Measurements from ENCODE around the gene PCBP2.
A peak's percentile ranks its signal among the peaks of the same experiment; 100 is the strongest.

Gene PCBP2

DNA sequence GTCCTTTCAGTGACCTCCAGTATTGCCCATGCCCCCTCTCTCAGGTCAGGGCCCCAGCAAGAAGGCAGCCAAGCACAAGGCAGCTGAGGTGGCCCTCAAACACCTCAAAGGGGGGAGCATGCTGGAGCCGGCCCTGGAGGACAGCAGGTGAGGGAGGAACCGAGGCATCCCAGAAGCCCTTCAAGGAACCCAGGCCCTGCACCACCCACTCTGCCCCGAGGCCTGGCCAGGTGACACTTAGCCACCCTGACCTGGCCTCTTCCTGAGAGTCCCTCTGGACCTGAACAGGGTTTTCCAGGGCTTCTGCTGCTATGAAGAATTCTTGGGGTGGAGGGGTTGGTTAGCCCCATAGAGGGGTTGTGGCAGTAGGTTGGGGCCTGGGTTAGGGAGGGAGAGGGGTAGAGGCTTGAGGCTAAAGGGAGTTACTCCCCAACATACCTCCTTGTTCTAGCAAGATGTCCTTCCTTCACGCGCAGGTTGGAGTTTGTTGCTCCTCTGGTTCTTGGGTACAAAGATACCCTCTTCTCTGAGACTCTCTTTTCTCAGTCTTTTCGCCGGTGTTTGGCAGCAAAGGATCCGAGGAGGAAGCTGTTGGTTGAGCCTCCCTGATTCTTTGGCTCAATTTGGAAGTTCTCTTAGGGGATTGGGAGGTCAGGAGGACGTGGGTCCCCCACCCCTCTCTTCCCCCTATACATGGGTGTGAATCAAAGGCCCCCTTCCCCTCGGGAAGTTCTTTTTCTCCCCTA is 51.3 kb downstream of the PCBP2 start:
- in situ Hi-C loops (cut with MboI; ENCODE audit: low pct_unique_long_range_greater_than_20kb, low sequenced_read_pairs) = no loop called here
- DNase-seq = no peak

DNA sequence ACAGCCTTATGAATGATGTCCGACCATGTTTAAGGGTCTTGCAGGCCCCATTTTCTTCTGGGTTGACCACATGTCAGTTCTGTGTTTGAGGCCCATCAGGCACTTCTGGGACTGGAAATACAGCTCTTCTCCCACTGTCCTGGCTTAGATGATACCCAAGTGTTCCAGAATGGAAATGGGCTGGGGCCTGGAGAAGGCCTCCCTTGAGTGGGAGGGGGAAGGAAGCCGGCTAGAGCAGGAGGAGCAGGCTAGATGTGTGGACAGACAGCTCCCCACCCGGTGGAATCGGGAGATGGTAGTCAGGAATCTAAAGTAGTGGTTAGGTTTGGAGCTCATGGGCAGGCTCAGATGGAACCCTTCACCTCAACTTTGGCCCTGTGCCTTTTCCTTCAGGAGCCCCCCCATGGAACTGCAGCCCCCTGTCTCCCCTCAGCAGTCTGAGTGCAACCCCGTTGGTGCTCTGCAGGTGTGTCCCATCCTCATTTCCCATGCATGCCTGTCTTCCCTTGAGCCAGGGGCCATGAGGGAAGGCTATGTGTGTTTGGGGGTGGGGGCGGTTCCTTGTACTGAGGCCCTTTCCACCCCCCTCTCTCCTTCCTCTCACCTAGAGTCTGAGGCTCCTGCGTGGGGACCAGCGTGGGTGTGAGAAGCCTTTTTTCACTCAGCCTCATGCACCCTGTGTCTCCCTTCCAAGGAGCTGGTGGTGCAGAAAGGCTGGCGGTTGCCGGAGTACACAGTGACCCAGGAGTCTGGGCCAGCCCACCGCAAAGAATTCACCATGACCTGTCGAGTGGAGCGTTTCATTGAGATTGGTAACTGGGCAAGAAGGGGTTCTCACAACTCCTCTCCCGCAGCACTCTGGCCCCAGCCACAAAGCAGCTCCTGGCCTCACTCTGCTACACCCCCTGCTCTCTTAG is 52.4 kb downstream of the PCBP2 start:
- DNase-seq = no peak
- in situ Hi-C loops (cut with MboI; ENCODE audit: low pct_unique_long_range_greater_than_20kb, low sequenced_read_pairs) = no loop called here

DNA sequence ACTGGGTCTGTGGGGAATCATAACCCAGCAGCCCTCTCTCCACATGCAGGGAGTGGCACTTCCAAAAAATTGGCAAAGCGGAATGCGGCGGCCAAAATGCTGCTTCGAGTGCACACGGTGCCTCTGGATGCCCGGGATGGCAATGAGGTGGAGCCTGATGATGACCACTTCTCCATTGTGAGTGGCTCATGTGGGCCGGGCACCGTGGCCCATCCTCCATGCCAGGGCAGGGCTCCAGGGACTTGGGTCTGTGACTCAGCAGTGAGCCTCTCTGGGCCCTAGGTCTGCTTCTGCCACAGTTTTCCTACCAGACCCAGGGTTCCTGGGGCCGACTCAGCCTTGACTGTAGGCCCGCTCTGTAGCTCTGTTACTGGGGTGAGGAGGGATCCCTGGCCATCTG is 53.2 kb downstream of the PCBP2 start:
- in situ Hi-C loops (cut with MboI; ENCODE audit: low pct_unique_long_range_greater_than_20kb, low sequenced_read_pairs) = no loop called here
- DNase-seq = no peak

DNA sequence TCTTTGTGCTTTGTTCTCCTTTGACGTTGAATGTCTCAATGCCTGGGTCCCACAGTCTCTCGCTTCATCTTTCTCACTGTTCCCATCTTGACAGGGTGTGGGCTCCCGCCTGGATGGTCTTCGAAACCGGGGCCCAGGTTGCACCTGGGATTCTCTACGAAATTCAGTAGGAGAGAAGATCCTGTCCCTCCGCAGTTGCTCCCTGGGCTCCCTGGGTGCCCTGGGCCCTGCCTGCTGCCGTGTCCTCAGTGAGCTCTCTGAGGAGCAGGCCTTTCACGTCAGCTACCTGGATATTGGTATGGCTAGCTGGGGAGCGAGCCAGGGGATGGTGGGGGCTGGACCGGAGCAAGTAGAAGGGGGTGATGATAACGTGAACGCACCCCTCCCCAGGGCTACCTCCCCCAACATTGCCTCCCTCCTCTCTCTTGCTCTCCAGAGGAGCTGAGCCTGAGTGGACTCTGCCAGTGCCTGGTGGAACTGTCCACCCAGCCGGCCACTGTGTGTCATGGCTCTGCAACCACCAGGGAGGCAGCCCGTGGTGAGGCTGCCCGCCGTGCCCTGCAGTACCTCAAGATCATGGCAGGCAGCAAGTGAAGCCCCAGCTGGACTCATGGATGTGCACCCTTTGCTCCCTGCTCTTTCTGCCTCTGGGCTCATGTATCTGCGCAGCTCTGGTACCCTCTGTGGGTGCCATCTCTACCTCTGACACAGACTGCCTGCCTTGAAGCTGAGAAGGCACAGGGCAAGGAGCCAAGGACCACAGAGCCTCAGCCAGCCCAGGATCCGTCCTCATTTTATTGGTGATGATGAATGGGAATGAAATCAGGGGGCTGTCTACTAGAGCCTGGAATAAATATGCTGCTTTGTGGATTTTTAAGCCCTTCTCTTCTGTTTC is 53.9 kb downstream of the PCBP2 start:
- DNase-seq = no peak
- in situ Hi-C loops (cut with MboI; ENCODE audit: low pct_unique_long_range_greater_than_20kb, low sequenced_read_pairs) = no loop called here

DNA sequence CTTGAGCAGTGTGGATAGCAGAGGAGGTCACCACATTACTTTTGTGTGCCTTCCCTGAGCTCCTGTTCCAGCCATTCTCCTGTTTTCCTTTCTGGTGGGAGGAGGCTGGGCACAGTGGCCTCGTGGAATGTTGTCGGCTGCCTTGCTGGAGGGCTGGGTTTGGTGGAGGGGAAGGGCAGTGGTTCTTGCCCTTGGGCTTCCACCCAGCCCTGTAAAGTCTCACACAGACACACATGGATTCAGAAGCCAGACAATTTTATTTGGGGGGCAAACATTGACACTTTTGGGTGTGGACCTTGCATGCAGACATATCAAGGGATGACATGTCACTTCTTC is 54.5 kb downstream of the PCBP2 start:
- in situ Hi-C loops (cut with MboI; ENCODE audit: low pct_unique_long_range_greater_than_20kb, low sequenced_read_pairs) = no loop called here
- DNase-seq = no peak

DNA sequence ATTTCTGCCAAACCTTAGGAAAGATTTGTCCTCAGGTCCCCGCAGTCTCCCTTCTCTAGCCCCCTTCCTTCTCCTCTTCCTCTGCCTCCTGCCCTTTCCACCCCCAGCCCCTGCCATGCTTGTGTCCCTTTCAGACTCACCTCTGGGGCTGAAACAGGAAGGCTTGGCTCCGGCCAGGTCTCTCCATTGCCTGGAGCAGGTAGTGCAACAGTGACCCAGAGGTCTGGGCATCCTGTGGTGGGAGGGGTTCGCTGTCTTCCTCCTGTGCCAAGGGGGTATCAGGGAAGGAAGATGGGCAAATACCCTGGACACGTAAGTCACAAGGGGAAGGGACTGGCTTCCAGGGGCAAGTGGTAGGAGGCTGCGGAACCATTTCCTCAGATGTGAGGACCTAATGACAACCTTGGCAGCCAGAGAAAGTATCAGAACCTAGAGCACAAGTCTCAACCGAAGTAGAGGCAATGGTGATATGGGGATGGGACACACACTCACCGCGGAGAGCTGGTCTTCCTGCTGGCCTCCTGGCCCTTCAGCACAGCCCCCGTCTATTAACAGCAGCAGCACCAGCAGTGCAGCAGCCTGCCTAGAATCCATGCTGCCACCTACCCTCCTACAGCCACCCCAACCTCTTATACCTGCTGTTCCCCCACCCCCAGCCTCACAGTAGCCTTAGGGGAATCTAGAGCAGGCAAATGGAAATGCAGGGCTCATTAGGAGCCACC is 55.1 kb downstream of the PCBP2 start, which contains the start of gene NPFF:
TSS of gene NPFF (minus strand) at position 604 of the 722 bp plus-strand sequence. CDS start at position 594, 10 bp downstream.
- in situ Hi-C loops (cut with MboI; ENCODE audit: low pct_unique_long_range_greater_than_20kb, low sequenced_read_pairs) = no loop called here
- DNase-seq = no peak

DNA sequence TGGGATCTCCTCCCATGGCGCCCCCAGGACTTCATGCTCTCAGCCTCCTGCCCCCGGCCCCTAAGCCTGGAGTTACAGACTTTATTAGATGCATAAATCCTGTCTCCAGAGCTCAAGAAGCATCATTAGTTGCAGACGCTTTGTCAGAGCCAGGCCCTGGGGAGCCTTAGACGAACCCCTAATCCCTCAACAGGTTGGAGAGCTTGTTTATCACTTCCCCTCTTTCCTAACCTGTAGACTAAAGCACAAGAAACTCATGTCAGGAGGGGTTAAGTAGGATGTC is 55.6 kb downstream of the PCBP2 start:
- no peak for DNase-seq
- in situ Hi-C loops (cut with MboI; ENCODE audit: low pct_unique_long_range_greater_than_20kb, low sequenced_read_pairs) = no loop called here

DNA sequence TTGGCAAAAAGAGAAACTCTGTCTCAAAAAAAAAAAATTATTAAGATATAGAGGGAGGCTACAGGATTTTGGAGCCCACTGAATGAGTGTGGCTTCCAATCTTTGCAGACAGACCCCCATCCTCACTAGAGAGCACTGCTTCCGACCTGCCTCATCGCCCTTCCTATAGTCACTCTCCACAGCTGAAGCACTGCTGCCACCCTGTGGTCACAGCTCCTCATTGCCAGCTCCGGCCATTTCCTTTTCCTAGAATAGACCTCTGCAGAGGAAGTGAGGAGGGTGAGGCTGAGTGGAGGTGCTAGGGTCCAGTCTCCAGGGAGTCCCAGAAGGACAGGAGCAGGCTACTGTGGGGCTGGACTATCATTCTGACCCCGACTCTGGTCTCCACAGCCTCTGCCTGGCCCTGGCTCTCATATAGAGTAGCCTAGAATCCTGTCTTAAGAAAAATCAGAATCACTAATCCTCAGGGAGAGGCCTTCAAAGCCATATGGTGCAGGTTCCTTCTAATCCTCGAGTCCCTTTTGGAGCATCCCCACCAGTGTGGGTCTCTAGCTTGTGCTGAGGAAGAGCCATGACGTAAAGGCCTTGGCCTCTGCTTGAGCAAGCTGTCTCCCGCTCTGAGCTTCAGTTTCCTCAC is 56.8 kb downstream of the PCBP2 start:
- peak; percentile 95 for DNase-seq
- in situ Hi-C loops (cut with MboI; ENCODE audit: low pct_unique_long_range_greater_than_20kb, low sequenced_read_pairs) = no loop called here

DNA sequence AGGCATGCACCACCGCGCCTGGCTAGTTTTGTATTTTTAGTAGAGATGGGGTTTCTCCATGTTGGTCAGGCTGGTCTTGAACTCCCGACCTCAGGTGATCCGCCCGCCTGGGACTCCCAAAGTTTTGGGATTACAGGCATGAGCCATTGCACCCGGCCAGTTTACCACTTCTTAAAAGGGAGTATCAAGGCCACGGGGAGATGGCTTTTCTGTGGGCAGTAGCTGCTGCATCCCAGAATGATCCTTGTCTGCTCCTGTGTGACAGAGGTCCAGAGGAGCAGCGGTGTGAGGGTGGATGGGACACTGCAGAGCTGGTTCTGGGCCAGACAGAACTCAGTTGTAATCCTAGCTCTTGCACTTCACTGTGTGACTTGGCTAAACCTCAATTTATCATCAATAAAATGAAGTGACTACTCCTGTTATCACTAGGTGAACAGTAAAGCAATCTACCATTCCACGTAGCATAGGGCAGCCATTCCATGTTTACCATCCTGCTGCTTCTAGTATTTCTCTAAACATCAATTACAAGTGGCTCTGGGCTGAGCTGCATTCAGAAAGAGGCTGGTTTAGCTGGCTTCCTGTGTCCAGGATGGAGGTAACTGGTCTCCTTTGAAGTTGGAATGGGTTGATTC is 58.4 kb downstream of the PCBP2 start:
- DNase-seq = no peak
- in situ Hi-C loops (cut with MboI; ENCODE audit: low pct_unique_long_range_greater_than_20kb, low sequenced_read_pairs) = no loop called here

DNA sequence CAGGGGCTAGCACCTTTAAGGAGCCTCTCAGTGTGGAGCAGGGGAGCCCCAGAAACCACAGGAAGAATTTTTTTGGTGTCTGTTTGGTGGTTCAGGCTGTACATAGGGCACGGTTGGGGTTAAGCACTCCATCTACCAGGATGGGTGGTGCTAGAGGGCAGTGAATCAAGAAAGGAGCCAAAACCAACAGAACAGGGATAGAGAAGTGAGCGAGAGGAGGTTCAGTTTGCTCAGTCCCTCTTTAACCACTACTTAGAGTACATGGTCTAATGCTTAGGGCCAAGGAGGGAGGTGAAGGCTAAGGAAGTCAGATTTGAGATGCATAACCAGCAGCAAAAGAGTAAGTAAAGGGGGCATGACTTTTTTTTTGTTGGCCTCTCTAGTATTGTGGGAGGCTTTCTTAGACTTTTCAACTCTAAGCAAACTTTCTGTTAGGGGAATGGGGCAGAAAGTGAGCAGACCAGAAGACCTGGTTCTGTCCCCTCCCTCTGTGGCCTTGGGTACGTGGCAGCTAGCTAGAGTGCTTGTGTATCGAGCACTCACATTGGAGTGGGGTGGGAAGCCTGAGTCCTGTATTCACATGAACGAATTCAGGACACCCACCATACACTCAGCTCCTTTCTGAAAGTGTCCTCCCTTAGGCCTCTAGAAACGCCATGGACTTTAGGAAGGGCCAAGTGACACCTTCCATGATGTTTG is 62.0 kb downstream of the PCBP2 start:
- in situ Hi-C loops (cut with MboI; ENCODE audit: low pct_unique_long_range_greater_than_20kb, low sequenced_read_pairs) = no loop called here
- DNase-seq = no peak

DNA sequence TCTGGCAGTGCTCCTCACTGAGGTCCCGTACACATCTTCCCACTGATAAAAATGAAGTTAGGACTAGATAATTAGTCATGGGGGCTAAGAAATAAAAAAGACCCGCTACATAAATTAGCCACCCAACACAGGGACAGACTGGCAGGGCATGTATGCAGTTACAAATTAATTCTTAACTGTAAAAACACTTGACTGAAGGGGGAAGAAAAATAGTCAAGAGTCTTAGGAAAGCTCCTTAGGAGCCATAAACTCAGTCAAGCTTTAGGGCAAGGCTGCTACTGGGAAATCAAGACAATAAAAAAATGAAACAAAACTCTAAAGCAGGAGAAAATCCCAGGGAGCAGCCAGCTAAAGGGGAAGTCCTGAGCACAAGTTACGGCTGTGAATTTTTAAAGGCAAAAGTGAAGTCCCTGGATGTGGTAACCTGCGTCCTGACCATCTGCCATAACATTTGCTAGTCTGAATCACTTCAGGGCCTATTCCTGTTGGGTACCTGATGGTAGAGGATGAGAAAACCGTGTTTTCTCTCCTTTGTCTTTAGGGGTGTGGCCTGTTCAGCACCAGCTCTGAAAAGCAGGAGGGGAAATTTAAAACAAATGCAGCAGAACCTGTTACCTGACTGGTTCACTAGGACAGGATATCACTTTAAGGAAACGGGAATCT is 62.9 kb downstream of the PCBP2 start:
- in situ Hi-C loops (cut with MboI; ENCODE audit: low pct_unique_long_range_greater_than_20kb, low sequenced_read_pairs) = no loop called here
- no peak for DNase-seq

DNA sequence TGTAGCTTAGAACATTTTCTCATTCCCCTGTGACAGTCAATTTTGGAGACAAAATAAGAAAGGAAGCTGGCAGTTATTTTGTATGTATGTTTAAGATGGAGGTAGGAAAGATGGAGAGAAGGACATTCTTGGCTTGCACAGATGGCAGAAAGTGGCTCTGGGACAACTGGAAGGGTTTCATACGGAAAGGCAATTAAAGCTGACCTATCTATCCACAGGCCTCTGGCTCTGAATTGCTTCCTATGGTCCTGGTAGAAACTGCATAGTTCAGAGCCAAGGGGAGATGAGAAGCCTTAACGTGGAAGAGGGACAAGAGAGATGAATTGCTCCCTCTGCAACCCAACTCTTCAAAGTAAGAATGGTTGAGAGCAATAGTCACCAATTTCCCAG is 63.4 kb downstream of the PCBP2 start:
- in situ Hi-C loops (cut with MboI; ENCODE audit: low pct_unique_long_range_greater_than_20kb, low sequenced_read_pairs) = no loop called here
- no peak for DNase-seq

DNA sequence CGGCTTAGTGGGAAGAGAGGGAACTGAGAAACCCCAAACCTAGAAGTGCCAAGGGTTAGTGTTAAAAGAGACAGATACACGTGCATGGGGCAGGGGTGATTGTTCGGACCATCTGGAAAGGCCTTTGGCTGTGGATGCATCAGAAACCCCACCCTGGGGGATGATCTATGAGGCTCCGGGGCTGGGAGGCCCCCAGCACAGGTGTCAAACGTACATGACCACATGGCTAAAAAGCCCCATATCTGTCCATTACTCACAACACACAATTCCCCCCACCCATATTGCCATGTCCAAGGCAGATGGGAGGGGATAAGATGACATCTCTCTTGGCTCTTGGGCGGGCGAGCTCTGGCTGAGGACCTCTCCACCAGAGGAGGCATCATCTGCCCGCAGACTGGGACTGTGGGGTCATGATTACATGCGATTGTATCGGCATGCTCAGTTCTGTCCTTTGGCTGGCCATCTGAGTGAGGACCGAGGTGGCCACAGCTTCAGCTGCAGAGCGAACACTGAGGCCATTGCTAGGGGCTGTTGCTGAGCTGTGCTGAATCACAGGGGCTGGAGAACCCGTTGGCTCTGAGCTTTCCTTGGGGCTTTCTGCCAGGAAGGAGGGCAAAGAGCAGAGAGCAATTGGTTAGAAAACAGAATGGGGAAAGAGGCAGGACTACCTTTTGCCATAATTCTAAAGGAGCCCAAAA is 65.0 kb downstream of the PCBP2 start:
- no peak for DNase-seq
- in situ Hi-C loops (cut with MboI; ENCODE audit: low pct_unique_long_range_greater_than_20kb, low sequenced_read_pairs) = no loop called here

DNA sequence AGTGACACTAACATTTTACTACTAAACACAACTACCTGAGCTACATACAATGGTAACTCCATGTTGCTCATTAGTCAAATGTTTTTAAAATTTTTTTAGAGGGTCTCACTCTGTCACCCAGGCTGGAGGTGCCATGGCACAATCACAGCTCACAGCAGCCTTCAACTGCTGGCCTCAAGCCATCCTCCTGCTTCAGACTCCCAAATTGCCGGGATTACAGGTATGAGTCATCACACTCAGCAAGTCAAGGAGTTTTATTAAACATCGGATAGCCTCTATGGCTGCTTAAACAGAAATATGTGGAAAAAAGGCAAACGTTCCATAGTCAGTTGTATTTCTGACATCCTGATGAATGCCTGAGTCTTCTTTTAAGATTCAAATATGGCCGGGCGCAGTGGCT is 66.5 kb downstream of the PCBP2 start:
- in situ Hi-C loops (cut with MboI; ENCODE audit: low pct_unique_long_range_greater_than_20kb, low sequenced_read_pairs) = no loop called here
- DNase-seq = no peak

DNA sequence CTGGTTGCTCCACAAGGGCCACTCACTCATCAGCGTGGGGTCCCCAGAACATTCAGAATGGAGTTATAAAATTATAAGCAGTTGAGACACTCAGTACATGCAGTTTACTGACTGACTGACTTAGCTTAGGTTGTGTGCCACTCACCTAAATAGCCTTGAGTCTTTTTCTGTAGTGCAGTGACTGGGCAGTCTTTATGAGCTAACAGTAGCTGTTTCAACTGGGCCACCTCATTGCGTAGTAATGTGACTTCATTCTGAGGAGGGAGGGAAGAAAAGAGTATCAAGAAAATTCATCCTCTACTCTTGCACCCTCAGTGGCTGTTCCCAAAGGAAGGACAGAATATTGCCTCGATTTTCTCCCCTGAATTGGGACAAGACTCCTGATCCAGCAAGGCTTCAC is 71.2 kb downstream of the PCBP2 start:
- no peak for DNase-seq
- in situ Hi-C loops (cut with MboI; ENCODE audit: low pct_unique_long_range_greater_than_20kb, low sequenced_read_pairs) = no loop called here

DNA sequence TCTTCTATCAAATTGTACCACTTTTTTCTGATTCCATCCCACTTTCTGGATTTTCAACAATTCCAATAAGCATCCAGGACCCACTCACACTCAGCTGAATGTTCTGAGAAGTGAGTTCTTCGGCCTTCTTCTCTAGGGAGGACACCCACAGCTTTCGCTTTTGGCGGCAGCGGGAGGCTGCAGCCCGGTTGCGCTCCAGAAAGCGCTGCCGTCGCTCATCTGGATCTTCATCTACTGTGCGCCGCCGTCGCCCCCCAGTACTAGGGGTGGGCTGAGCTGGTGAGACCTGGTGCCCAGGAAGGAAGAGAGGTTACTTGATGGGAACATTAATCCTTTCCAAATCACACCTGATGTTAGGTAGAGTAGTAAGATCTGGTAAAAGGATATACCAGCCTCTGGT is 72.6 kb downstream of the PCBP2 start:
- no peak for DNase-seq
- in situ Hi-C loops (cut with MboI; ENCODE audit: low pct_unique_long_range_greater_than_20kb, low sequenced_read_pairs) = no loop called here

DNA sequence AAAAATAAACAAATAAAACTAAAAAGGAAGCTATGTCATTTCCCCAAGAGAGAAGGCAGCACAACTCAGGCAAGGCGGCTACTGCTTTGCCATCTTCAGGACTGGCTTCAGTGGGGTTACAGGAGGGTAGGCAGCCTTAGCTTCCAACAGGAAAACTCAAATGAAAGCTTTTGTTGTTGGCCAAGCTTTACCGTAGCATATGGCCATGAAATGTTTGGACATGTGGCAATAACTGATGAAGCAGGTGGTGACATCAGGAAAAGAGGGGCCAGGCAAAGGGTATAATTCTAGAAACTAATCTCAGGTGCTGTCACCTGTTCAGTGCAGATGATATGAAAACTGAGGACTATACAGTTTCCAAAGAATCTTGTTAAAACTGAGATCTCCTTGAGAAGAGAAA is 78.2 kb downstream of the PCBP2 start:
- in situ Hi-C loops (cut with MboI; ENCODE audit: low pct_unique_long_range_greater_than_20kb, low sequenced_read_pairs) = no loop called here
- DNase-seq = no peak
